ENCODE measurements around the gene CLC.
"Not testable (repeated sequence)": the region's sequence is repeated elsewhere in the genome, so short reads cannot be mapped to it uniquely, and the experiment has no call there.

CLC gene

DNA sequence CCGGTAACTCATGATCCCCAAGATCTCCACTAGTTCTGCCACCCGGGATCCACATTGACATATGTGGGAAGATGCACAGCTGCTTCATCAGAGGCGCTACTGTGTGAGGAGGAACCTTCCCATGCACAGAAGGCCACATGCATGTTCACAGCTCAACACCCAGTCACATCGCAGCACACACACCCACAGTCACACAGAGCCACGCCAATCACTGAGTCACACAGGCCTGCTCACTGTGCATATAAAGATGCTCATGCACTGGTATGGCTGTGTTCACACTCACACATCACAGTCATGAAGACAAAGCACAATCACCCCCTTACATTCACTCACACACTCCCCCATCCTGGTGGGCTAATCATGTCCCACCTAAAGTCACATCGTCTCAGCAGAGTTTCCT is 9.8 kb downstream of the CLC start:
- no peak for DNase-seq

DNA sequence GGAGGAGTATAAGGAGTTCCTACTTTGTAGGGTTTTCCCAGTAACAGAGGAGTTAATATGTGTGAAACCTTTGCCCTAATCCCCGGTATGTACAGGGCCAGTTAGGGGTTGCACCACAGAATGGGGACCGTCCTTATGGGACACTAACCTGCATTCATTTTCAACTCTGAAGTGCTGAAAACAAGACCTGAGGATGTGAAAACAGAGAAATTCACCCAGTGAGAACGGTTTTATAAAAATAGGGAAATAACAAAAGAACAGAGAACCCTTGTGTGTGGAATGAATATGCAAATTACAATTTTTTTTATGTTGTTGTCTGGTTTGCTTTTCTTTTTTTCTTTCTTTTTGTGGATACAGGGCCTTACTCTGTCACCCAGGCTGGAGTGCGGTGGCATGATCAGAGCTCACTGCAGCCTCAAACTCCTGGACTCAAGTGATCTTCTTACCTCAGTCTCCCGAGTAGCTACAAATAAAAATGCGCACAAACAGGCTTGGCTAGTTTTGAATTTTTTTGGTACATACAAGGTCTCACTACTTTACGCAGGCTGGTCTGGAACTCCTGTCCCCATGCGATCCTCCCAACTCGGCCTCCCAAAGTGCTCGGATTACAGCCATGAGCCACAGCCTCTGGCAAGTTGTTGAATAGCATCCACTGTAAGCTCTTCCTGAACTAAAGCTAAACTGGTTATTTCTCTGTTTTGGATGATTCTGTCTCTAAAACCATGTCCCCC is 10.6 kb downstream of the CLC start:
- no peak for DNase-seq

GRCh38 chr19:39725995-39726394 is 11.8 kb downstream of the CLC start:
- no peak for DNase-seq

- DNase-seq, result not testable (repeated sequence)
These were observed 17.7 kb downstream of the CLC start for GRCh38 chr19:39720144-39720543.

- no peak for DNase-seq
These were observed 27.4 kb downstream of the CLC start for GRCh38 chr19:39710333-39710890.

- DNase-seq, result no peak
These were observed 28.6 kb downstream of the CLC start for GRCh38 chr19:39709026-39709872.

DNA sequence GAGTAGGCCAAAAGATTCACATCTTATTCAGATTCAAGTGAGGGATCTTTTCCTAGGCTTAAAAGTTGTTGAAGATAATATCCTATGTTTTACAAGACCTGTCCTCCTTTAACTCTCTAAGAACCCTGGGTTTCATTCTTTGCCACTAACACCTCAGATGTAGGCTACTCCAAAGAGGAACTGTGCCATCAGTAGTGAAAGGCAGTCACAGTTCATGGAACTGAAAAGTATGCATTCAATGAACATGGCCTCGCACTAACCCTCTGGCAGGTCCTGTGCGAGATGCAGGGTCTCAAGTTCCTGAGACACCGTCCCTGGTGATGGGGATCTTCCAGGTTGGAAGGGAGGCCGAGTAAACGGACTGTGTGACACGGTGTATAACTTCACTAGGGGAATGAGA is 29.2 kb downstream of the CLC start:
- DNase-seq, result no peak

GRCh38 chr19:39705578-39706188 is 32.1 kb downstream of the CLC start:
- no peak for DNase-seq

- no peak for DNase-seq
These were observed 33.4 kb downstream of the CLC start, which contains the start of gene LGALS14 for GRCh38 chr19:39704181-39705044. Gene LGALS14 (plus strand): TSS chr19:39704481. CDS start chr19:39704529, 48 bp downstream.

GRCh38 chr19:39701291-39701690 is 36.5 kb downstream of the CLC start:
- DNase-seq, result no peak

DNA sequence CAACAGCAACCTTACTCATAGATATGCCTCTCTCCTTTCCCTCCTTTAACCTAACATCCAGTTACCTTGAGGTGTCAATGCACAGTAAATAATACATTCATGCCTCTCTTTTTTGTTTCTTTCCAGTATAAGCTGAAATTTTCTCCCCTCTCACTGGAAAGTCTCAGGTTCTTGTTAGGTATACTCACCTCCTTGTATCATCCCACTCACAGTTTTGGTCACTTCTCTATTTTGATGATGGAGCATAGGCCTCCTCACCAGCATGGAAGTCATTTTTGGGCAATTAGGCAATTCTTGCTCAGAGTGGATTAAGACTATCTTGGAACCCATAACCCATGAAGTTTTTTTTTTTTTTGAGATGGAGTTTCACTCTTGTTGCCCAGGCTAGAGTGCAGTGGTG is 39.3 kb downstream of the CLC start:
- DNase-seq, result no peak

DNA sequence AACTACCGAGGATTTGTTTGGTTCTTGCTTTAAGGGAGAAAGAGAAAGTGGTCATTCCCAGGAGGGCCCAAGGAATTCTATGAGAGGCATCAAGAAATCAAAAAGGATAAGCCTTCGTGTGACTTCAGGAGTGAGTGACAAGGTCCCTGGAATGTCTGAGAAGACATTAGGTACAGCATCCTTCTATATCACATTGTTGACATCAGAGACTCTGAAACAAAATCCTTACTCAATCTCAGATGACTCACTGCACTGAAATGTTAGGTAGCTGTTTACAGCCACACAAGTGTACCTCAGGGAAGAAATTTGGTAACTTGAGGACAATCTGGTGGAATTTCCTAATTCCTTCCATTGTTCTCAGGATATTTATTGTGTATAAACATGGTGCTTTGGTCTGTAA is 41.4 kb downstream of the CLC start:
- no peak for DNase-seq

DNA sequence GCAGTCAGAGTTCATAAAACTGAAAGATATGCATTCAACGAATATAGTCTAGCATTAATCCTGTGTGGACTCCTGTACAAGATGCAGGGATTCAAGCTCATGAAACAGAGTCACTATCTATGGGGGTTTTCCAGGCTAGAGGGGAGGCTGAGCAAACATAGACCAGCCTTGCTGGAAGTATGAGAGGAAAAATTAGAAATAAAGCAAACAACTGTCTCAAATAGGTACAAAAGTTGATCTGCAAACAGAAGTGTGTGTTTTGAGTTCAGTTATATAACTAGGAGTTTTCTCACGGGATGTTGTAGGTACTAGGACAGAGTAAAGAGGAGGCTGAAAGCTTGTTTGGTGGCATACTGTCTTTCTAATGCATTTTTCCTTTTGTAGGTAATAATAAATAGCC is 42.1 kb downstream of the CLC start:
- no peak for DNase-seq

DNA sequence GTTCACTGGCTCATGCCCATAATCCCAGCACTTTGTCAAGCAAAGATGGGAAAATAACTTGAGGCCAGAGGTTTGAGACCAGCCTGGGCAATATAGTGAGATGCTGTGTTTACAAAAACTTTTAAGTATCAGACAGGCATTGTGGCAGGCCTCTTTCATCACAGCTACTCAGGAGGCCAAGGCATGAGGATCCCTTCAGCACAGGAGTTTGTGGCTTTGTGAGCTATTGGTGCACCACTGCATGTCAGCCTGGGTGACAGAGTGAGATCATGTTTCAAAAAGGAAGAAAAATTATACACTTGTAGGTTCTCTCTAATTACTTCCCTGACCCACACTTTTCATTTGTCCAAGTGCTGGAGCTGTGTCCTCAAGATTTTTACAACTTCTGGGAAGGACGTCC is 45.0 kb downstream of the CLC start:
- no peak for DNase-seq

DNA sequence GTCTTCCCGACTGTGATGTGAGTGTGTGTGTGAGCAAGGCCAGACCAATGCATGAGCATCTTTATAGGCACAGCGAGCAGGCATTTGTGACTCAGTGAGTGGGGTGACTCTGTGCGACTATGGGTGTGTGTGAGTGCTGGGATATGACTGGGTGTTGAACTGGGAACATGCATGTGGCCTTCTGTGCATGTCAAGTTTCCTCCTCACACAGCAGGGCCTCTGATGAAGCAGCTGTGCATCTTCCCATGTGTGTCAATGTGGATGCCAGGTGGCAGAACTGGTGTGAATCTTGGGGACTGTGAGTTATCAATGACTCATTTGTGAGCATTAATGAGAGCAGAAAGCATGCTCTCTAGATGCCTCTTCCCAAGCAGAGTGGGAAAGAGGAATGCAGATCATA is 45.7 kb downstream of the CLC start:
- DNase-seq, result no peak

DNA sequence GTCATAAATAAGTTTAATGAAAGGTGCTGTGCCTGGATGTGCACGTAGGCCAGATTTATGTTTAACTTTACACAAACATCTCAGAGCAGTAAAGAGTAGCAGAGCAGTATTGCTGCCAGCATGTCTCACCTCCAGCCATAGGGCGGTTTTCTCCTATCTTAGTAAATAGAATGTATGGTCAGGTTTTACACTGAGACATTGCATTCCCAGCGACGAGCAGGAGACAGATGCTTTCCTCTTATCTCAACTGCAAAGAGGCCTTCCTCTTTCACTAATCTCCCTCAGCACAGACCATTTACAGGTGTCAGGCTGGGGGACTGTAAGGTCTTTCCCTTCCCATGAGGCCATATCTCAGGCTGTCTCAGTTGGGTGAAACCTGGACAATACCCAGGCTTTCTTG is 49.2 kb downstream of the CLC start:
- DNase-seq, result not testable (repeated sequence)

DNA sequence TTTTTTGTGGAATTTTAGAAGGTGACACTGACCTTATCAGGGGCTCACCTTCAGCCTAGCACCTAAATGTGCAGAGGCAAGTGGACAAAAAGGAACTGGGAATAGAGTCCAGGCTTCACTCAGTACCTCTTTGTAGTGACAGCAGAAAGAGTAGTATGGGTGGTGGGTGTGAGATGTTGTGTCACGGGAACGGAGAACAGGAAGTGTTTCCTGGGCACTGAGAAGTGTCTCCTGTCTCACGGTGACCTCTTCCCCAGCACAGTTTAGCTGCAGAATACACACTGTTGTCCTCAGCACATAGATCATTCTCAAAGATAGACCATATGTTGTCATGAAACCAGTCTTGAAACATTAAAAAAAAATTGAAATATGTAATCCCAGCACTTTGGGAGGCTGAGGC is 51.1 kb downstream of the CLC start:
- no peak for DNase-seq

DNA sequence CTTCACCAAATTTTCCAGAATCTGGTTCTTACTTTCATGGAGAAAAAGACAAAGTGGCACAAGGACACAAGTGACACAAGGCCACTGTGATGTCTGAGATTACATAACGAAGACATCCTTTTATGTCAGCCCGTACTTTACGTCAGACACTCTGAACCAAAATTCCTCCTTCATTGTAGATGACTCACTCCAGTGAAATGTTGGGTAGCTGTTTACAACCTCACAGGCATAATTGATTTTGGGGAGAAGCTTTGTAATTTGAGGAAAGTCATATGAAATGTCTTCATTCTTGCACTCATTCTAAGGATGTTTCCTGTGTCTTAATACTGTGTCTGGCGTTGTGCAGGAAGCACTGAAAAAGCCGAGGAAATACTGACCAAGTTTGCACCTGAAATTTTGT is 53.6 kb downstream of the CLC start:
- no peak for DNase-seq

- DNase-seq, result no peak
These were observed 56.4 kb downstream of the CLC start for GRCh38 chr19:39681416-39681815.
